HK-2 (cell line): ENCODE data around the gene CYTH1.

ENCODE experiments used
- DNase-seq: peaks from one replicate; pipeline ENCODE4 v3.0.0-alpha.2; 2018; ENCODE audit not compliant: unreplicated experiment

The CYTH1 gene

GRCh38 chr17:78650093-78650715 lies 131.9 kb downstream of the CYTH1 start:
- DNase-seq = no peak

GRCh38 chr17:78648293-78648692 lies 133.8 kb downstream of the CYTH1 start:
- DNase-seq = no peak

DNA sequence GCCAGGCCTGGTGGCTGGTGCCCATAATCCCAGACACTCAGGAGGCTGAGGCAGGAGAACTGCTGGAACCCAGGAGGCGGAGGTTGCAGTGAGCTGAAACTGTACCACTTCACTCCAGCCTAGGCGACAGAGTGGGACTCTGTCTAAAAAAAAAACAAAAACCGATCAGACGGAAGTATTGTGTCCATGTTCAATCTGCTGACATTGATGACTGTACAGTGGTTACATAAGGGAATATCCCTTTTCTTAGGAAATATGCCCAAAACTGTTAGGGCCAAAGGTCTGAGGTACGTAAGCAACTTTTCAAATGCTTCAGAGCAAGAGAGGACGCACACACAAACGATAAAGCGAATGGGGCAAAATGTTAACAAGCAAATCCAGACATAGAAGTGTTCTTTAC lies 135.0 kb downstream of the CYTH1 start:
- DNase-seq = no peak

DNA sequence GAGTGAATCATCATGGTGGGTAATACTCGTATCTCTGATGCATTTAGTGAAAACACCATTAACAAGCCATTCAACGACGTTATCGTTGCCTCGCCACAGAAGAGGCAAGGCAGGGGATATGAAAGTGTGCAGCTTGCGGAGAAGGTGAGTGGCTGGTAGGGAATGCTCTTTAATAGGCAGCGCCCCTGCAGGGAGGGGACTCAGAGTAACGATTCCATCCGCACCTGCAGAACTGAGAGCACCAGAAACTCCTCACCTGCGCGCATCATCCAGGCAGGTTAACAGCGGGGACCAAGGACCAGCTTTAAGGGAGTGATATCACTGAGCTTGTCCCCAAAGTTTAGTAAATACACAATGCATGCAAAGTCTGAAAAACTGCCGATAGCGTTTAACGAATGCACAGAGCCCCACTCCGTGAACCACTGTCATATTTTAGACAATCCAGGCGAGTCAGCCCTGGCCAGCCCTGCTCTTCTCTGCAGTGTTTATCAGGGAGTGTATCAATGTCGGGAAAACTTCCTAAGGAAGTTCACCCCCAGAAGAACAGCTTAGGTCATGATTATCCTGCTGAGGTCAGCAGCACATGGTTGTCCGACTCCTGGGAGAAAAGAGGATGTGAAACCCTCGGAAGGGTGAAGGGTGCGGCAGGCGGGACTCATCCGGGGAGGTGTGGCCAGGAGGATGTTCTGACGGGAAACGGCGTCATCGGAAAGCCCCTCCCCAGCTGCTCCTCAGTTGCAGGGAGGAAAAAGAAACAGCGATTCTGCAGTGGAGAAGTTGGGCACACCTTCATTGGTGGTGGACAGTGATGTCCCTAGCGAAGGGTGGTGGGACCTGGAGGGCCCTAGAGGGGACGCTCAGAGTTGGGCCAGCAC lies 136.4 kb downstream of the CYTH1 start:
- DNase-seq = no peak

GRCh38 chr17:78644931-78645351 lies 137.1 kb downstream of the CYTH1 start:
- DNase-seq = no peak

- no peak for DNase-seq
These were observed 137.8 kb downstream of the CYTH1 start for GRCh38 chr17:78644224-78644623.

DNA sequence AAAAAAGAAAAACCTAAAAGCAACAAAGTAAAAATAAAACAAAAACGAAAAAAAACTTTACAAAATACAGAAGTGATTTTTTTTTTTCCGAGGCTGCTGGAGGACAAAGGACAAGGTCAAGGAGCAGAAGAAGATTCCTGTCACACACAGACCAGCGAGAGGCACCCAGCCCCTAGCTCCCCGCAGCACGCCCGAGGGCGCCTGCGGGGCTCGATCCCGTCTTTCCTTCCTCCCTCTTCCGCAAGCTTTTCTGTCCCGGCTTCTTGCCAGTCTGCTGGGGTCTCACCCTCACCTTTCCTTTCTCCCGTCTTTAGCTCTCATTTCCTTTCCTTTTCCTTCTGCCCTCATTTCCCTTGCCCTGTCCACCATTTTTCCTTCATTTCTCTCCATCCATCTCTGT lies 138.7 kb downstream of the CYTH1 start:
- DNase-seq = no peak

- no peak for DNase-seq
These were observed 139.4 kb downstream of the CYTH1 start for GRCh38 chr17:78642707-78643106.

DNA sequence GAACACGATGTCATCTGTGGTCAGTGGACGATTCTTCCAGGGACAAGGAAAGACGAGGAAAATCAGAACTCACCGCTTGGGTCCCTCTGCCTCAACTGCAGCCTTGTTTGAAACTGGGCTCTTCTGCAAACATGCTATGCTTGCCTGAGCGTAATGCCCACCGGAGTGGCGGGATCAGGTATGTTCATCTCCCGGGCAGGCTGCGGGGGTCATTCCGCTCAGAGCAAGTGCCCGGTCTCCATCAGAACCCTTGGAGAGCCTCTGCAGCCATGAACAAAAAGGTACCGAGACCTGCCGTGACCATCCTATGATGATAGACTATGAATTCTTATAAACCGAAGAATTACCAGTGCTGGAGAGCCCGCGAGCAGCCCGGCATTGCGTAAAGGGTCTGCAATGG lies 140.4 kb downstream of the CYTH1 start:
- no peak for DNase-seq

- DNase-seq = no peak
These were observed 140.8 kb downstream of the CYTH1 start for GRCh38 chr17:78641243-78641642.

- DNase-seq = no peak
These were observed 141.4 kb downstream of the CYTH1 start for GRCh38 chr17:78640700-78641099.

GRCh38 chr17:78637643-78638420 lies 144.2 kb downstream of the CYTH1 start:
- DNase-seq = no peak

- no peak for DNase-seq
These were observed 144.9 kb downstream of the CYTH1 start for GRCh38 chr17:78637146-78637545.

GRCh38 chr17:78634154-78634553 lies 147.9 kb downstream of the CYTH1 start:
- DNase-seq = no peak

GRCh38 chr17:78629436-78629995 lies 152.6 kb downstream of the CYTH1 start:
- DNase-seq = no peak

DNA sequence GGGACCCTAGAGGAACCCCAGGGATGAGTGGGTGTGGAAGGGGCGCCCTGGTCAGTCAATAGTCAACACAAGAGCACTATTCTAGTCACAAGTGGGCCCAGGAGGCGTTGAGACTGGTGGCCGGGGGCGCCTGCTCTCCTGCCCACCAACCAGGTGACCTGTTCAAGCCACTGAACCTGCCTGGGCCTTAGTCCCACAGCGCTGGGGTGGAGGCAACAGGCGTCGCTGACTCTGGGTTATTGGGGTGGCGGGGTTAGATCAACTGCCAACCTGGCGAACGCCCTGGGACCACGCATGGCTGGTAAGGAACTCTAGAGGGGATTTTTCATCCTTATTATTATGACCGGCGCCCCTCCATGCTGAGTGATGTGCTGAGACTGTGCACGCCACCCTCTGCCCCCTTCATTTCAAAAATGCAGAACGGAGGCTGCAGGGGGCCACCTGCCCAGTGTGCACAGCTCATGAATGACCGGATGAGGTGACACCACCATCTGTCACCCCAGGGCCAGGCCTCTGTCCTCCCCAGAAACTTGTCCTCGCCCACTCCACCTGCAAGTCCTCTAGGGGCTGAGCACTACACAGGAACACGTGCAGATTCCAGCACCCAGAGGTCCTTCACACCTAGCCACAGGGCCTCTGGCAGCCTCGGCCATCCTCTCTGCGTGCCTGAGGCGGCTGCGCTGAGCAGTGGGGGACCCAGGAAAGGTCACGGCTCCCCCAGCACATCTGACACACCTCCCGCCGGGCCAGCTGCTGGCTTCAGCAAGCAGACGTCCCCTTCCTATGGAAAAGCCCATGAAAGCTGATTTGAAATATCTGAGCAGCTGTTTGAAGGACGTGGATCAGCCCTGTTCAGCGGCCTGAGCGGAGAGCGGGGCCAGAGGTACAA lies 153.3 kb downstream of the CYTH1 start:
- no peak for DNase-seq

DNA sequence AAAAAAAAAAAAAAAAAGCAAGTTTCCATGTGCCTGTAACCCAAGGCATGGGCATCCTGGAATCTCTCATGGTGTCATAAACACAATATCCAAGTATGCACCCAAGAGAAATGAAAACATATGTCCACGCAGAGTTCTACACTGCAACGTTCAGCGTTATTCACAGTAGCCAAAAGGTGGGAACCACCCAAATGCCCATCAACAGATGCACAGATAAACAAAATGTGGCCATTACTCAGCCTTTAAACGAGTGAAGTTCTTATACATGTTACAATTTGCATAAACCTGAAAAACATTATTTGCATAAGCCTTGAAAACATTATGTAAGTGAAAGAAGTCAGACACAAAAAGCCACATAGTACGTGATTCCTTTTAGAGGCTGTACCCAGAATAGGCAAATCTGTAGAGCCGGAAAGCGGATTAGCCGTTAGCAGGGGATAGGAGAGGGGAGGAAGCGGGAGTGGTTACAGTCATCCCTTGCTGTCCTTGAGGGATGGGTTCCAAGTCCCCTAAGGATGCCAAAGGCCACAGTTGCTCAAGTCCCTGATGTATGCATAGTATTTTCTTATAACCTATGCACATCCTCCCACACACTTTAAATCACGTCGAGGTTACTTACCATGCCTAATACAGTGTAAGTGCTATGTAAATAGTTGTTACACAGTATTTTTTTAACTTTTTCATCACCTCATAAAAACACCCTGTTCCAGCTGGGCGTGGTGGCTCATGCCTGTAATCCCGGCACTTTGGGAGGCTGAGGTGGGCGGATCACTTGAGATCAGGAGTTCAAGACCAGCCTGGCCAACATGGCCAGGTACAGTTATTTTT lies 157.5 kb downstream of the CYTH1 start:
- DNase-seq = no peak
